SK-N-SH treated with all-trans-retinoic acid at 6 μM for 48 hours (cell line): Measurements from ENCODE around the gene RBL2.

Experiments used
- CSDC2 ChIP-seq: fragments of 250-450 bp; sonication (Bioruptor Pico); IDR thresholded peaks from 2 replicates; pipeline ENCODE4 v1.5.0; 2020; ENCODE audit warnings: mild to moderate bottlenecking, moderate library complexity
- OSR1 ChIP-seq: fragments of 250-450 bp; sonication (Bioruptor Pico); IDR thresholded peaks from 2 replicates; pipeline ENCODE4 v1.8.0; 2022; ENCODE audit warnings: moderate library complexity, mild to moderate bottlenecking, inconsistent platforms
- PPARA ChIP-seq: fragments of 250-450 bp; sonication (Bioruptor Pico); IDR thresholded peaks from 2 replicates; pipeline ENCODE4 v1.5.0; 2020; ENCODE audit warnings: mild to moderate bottlenecking, borderline replicate concordance
- RARB ChIP-seq: fragments of 250-450 bp; sonication (Bioruptor Pico); IDR thresholded peaks from 2 replicates; pipeline ENCODE4 v1.8.0; 2021; ENCODE audit warnings: mild to moderate bottlenecking, moderate library complexity
- ZC3H10 ChIP-seq: fragments of 250-450 bp; sonication (Bioruptor Pico); IDR thresholded peaks from 2 replicates; pipeline ENCODE4 v1.5.1; 2021; ENCODE audit warnings: mild to moderate bottlenecking, moderate library complexity
- ZFP3 ChIP-seq: fragments of 250-450 bp; sonication (Bioruptor Pico); IDR thresholded peaks from 2 replicates; pipeline ENCODE4 v1.5.0; 2020; ENCODE audit warnings: mild to moderate bottlenecking, moderate library complexity
- ZNF565 ChIP-seq: fragments of 450-650 bp; formaldehyde crosslinking; conservative IDR thresholded peaks from 2 replicates; pipeline ENCODE4 v1.5.0; 2020; ENCODE audit warnings: low read depth, mild to moderate bottlenecking, moderate library complexity
- TF ChIP-seq, protein P1 (sequence below): fragments of 250-450 bp; sonication (Bioruptor Pico); IDR thresholded peaks from 2 replicates; pipeline ENCODE4 v1.8.0; 2020; ENCODE audit warnings: mild to moderate bottlenecking, moderate library complexity, borderline replicate concordance

DNA sequence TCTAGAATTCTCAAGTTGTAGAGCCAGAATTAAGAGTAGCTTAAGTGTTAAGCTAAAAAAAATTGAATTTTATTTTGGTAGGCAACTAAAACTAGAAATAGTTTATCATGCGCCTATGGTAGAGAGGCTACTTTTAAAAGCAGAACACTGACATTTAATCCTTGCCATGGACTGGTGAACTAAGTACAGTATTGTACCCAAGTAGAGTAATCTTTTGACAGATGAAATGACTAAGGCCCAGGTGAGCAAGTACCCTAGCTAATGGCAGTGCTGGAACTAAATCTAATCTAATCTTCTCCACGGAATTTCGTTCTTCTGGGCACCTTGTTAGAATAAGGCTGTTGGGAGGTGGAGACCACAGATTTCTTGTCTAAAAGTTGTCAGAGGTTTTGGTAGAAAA, 11.8 kb downstream of the RBL2 start:
- TF ChIP-seq ZFP3 (CRISPR knock-in tag): no peak
- no peak for TF ChIP-seq CSDC2
- TF ChIP-seq PPARA (CRISPR knock-in tag): no peak
- no peak for TF ChIP-seq ZNF565
- TF ChIP-seq ZC3H10 (CRISPR knock-in tag): no peak
- TF ChIP-seq RARB (CRISPR knock-in tag): no peak
- TF ChIP-seq, protein P1, sequence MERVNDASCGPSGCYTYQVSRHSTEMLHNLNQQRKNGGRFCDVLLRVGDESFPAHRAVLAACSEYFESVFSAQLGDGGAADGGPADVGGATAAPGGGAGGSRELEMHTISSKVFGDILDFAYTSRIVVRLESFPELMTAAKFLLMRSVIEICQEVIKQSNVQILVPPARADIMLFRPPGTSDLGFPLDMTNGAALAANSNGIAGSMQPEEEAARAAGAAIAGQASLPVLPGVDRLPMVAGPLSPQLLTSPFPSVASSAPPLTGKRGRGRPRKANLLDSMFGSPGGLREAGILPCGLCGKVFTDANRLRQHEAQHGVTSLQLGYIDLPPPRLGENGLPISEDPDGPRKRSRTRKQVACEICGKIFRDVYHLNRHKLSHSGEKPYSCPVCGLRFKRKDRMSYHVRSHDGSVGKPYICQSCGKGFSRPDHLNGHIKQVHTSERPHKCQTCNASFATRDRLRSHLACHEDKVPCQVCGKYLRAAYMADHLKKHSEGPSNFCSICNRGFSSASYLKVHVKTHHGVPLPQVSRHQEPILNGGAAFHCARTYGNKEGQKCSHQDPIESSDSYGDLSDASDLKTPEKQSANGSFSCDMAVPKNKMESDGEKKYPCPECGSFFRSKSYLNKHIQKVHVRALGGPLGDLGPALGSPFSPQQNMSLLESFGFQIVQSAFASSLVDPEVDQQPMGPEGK (CRISPR knock-in tag): no peak
- TF ChIP-seq OSR1: no peak
